ENCODE measurements around the gene SLC25A36.
A peak's percentile ranks its signal among the peaks of the same experiment; 100 is the strongest.

The SLC25A36 gene

DNA sequence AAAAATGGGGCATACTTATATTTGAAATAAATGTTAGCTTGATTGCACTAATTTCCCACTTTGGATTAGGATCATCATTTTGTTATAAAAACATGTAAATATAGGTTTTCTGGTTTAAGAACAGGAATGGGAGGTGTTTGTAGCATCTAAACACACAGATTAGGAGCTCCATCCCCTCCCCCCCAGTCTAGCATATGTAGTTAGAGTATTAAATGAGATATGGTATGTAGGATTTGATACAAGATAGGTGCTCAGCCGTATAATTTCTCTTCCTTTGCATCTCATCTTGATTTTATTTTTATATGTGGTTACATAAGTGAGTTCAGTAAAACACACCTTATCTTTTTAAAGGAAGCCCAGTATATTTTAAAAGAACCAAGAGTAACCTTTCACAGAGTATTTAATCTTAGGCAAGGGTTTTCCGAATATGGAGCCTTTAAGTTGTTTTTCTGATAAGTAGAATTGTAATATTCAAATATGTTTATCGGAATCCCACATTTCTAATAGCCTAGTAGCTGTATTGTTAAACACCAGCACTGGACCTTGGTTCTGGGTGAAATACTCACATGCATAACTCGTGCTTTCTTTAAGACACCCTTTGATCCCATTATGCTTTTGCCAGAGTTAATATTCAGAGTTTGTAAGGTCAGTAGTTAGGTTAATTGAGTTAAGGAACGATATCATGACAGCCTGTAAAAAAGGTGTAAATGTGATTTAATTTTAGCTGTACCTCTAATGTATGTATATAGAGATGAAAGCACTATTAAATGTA, 2.3 kb downstream of the SLC25A36 start:
- Histone ChIP-seq H2AFZ (ENCODE audit: low read length) (no peak overlapping the region), H3K14ac (ENCODE audit: low read length) (no peak overlapping the region), H3K23ac (ENCODE audit: low read depth, low read length, poor library complexity) (no peak overlapping the region), H3K9ac (ENCODE audit: low read depth, low read length, poor library complexity) (no peak overlapping the region), H4K8ac (ENCODE audit: low read depth, low read length) (no peak overlapping the region), H3K4ac (ENCODE audit: low read length) (no peak overlapping the region), H2AK5ac (ENCODE audit: low read depth, low read length) (no peak overlapping the region), H3K18ac (ENCODE audit: low read length) (no peak overlapping the region), H3K4me3 (ENCODE audit: low read length in 2 of 2) (peak overlapping the region in 1 of 2 donors; percentile 82), H2BK120ac (ENCODE audit: low read depth, low read length) (no peak overlapping the region), H3K4me2 (ENCODE audit: insufficient read depth, low read length, poor library complexity, severe bottlenecking) (no peak overlapping the region), H3K27ac (replicated peaks; ENCODE audit: low read length) (no peak overlapping the region), H2BK15ac (ENCODE audit: low read length) (no peak overlapping the region), H2BK5ac (ENCODE audit: low read length) (no peak overlapping the region), H3K36me3 (replicated peaks in 1 of 2; ENCODE audit: control insufficient read depth in 2 of 2, insufficient read depth in 2 of 2, low read length in 2 of 2) (peaks cover 0 to 24% of the 10 kb centered on the region in 2 donors), H2BK12ac (ENCODE audit: low read length) (no peak overlapping the region), H3K79me1 (ENCODE audit: low read depth, low read length) (peaks cover 3% of the 10 kb centered on the region), H4K91ac (ENCODE audit: low read depth, low read length, poor library complexity) (no peak overlapping the region), H3K4me1 (ENCODE audit: control insufficient read depth in 2 of 2, insufficient read depth in 1 of 2, low read depth in 1 of 2, low read length in 2 of 2) (peaks cover 2 to 5% of the 10 kb centered on the region in 2 donors), H3K9me3 (replicated peaks in 1 of 2; ENCODE audit: control insufficient read depth in 2 of 2, insufficient read depth in 1 of 2, low read depth in 1 of 2, low read length in 2 of 2) (no peaks in the 10 kb centered on the region), H3K27me3 (ENCODE audit: control insufficient read depth in 3 of 3, insufficient read depth in 3 of 3, low read depth in 1 of 3, low read length in 3 of 3) (no peaks in the 10 kb centered on the region)
- DNase-seq (ENCODE audit: low spot score), result no peak
- no CpG with 5 or more reads among the region's 5 CpGs for WGBS, 2 donors (ENCODE audit: extremely low coverage in 2 of 2, insufficient read length in 2 of 2, insufficient replicate concordance in 1 of 2)

GRCh38 chr3:140948460-140949249, 7.0 kb downstream of the SLC25A36 start:
- Histone ChIP-seq H3K4ac (ENCODE audit: low read length) (no peak overlapping the region), H3K9me3 (replicated peaks in 1 of 2; ENCODE audit: control insufficient read depth in 2 of 2, insufficient read depth in 1 of 2, low read depth in 1 of 2, low read length in 2 of 2) (no peaks in the 10 kb centered on the region), H2BK5ac (ENCODE audit: low read length) (no peak overlapping the region), H3K14ac (ENCODE audit: low read length) (no peak overlapping the region), H4K91ac (ENCODE audit: low read depth, low read length, poor library complexity) (no peak overlapping the region), H2BK12ac (ENCODE audit: low read length) (no peak overlapping the region), H2AFZ (ENCODE audit: low read length) (no peak overlapping the region), H3K27ac (replicated peaks; ENCODE audit: low read length) (no peak overlapping the region), H3K18ac (ENCODE audit: low read length) (no peak overlapping the region), H3K79me1 (ENCODE audit: low read depth, low read length) (peaks cover 5% of the 10 kb centered on the region), H3K4me2 (ENCODE audit: insufficient read depth, low read length, poor library complexity, severe bottlenecking) (no peak overlapping the region), H3K23ac (ENCODE audit: low read depth, low read length, poor library complexity) (no peak overlapping the region), H4K8ac (ENCODE audit: low read depth, low read length) (no peak overlapping the region), H3K36me3 (replicated peaks in 1 of 2; ENCODE audit: control insufficient read depth in 2 of 2, insufficient read depth in 2 of 2, low read length in 2 of 2) (peaks cover 0 to 30% of the 10 kb centered on the region in 2 donors), H3K4me1 (ENCODE audit: control insufficient read depth in 2 of 2, insufficient read depth in 1 of 2, low read depth in 1 of 2, low read length in 2 of 2) (peaks cover 8% of the 10 kb centered on the region in 2 donors), H2BK120ac (ENCODE audit: low read depth, low read length) (no peak overlapping the region), H3K4me3 (ENCODE audit: low read length in 2 of 2) (no peak overlapping the region), H3K9ac (ENCODE audit: low read depth, low read length, poor library complexity) (no peak overlapping the region), H2AK5ac (ENCODE audit: low read depth, low read length) (no peak overlapping the region), H2BK15ac (ENCODE audit: low read length) (no peak overlapping the region), H3K27me3 (ENCODE audit: control insufficient read depth in 3 of 3, insufficient read depth in 3 of 3, low read depth in 1 of 3, low read length in 3 of 3) (no peaks in the 10 kb centered on the region)
- no peak for DNase-seq (ENCODE audit: low spot score)
- no CpG with 5 or more reads among the region's 5 CpGs for WGBS, 2 donors (ENCODE audit: extremely low coverage in 2 of 2, insufficient read length in 2 of 2, insufficient replicate concordance in 1 of 2)

GRCh38 chr3:140950144-140950543, 8.5 kb downstream of the SLC25A36 start:
- Histone ChIP-seq H3K14ac (ENCODE audit: low read length) (no peak overlapping the region), H3K9ac (ENCODE audit: low read depth, low read length, poor library complexity) (no peak overlapping the region), H3K27ac (replicated peaks; ENCODE audit: low read length) (no peak overlapping the region), H2AK5ac (ENCODE audit: low read depth, low read length) (no peak overlapping the region), H4K8ac (ENCODE audit: low read depth, low read length) (no peak overlapping the region), H3K4ac (ENCODE audit: low read length) (no peak overlapping the region), H3K27me3 (ENCODE audit: control insufficient read depth in 3 of 3, insufficient read depth in 3 of 3, low read depth in 1 of 3, low read length in 3 of 3) (no peaks in the 10 kb centered on the region), H2BK5ac (ENCODE audit: low read length) (no peak overlapping the region), H2AFZ (ENCODE audit: low read length) (no peak overlapping the region), H4K91ac (ENCODE audit: low read depth, low read length, poor library complexity) (no peak overlapping the region), H2BK120ac (ENCODE audit: low read depth, low read length) (no peak overlapping the region), H3K4me1 (ENCODE audit: control insufficient read depth in 2 of 2, insufficient read depth in 1 of 2, low read depth in 1 of 2, low read length in 2 of 2) (peaks cover 5 to 11% of the 10 kb centered on the region in 2 donors), H3K4me3 (ENCODE audit: low read length in 2 of 2) (no peak overlapping the region), H2BK12ac (ENCODE audit: low read length) (no peak overlapping the region), H3K23ac (ENCODE audit: low read depth, low read length, poor library complexity) (no peak overlapping the region), H2BK15ac (ENCODE audit: low read length) (no peak overlapping the region), H3K79me1 (ENCODE audit: low read depth, low read length) (peaks cover 5% of the 10 kb centered on the region), H3K36me3 (replicated peaks in 1 of 2; ENCODE audit: control insufficient read depth in 2 of 2, insufficient read depth in 2 of 2, low read length in 2 of 2) (peaks cover 0 to 30% of the 10 kb centered on the region in 2 donors), H3K18ac (ENCODE audit: low read length) (no peak overlapping the region), H3K9me3 (replicated peaks in 1 of 2; ENCODE audit: control insufficient read depth in 2 of 2, insufficient read depth in 1 of 2, low read depth in 1 of 2, low read length in 2 of 2) (no peaks in the 10 kb centered on the region), H3K4me2 (ENCODE audit: insufficient read depth, low read length, poor library complexity, severe bottlenecking) (no peak overlapping the region)
- WGBS, 2 donors (ENCODE audit: extremely low coverage in 2 of 2, insufficient read length in 2 of 2, insufficient replicate concordance in 1 of 2), result no CpG with 5 or more reads among the region's 1 CpG
- no peak for DNase-seq (ENCODE audit: low spot score)

DNA sequence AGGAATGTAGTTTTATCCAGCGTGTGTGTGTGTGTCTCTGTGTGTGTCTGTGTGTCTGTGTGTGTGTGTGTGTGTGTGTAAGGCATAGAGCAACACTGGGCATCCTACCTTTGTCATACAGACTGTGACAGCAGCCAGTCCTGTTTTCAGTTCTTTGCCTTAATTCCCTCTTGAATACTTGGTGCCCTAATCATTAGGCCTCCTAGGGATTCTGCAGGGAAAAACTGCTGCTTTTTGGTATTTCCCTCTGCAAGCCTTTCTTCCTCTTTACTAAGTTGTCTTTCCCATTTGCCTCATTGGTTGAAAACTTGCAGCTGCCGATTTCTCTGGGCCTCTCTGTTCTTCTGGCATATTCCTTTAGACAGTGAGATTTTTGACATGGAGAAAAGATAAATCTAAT, 9.2 kb downstream of the SLC25A36 start:
- no CpG with 5 or more reads among the region's 2 CpGs for WGBS, 2 donors (ENCODE audit: extremely low coverage in 2 of 2, insufficient read length in 2 of 2, insufficient replicate concordance in 1 of 2)
- H3K4me2 ChIP-seq (ENCODE audit: insufficient read depth, low read length, poor library complexity, severe bottlenecking), result no peak overlapping the region
- H3K14ac ChIP-seq (ENCODE audit: low read length), result no peak overlapping the region
- no peaks in the 10 kb centered on the region for H3K27me3 ChIP-seq (ENCODE audit: control insufficient read depth in 3 of 3, insufficient read depth in 3 of 3, low read depth in 1 of 3, low read length in 3 of 3)
- peaks cover 5 to 11% of the 10 kb centered on the region in 2 donors for H3K4me1 ChIP-seq (ENCODE audit: control insufficient read depth in 2 of 2, insufficient read depth in 1 of 2, low read depth in 1 of 2, low read length in 2 of 2)
- no peak overlapping the region for H3K18ac ChIP-seq (ENCODE audit: low read length)
- H4K91ac ChIP-seq (ENCODE audit: low read depth, low read length, poor library complexity), result no peak overlapping the region
- no peak for DNase-seq (ENCODE audit: low spot score)
- peak overlapping the region; percentile 41 for H3K27ac ChIP-seq (replicated peaks; ENCODE audit: low read length)
- H3K4ac ChIP-seq (ENCODE audit: low read length), result no peak overlapping the region
- no peak overlapping the region for H2BK5ac ChIP-seq (ENCODE audit: low read length)
- H2AK5ac ChIP-seq (ENCODE audit: low read depth, low read length), result no peak overlapping the region
- peaks cover 0 to 35% of the 10 kb centered on the region in 2 donors for H3K36me3 ChIP-seq (replicated peaks in 1 of 2; ENCODE audit: control insufficient read depth in 2 of 2, insufficient read depth in 2 of 2, low read length in 2 of 2)
- H3K9ac ChIP-seq (ENCODE audit: low read depth, low read length, poor library complexity), result no peak overlapping the region
- H3K23ac ChIP-seq (ENCODE audit: low read depth, low read length, poor library complexity), result no peak overlapping the region
- H3K4me3 ChIP-seq (ENCODE audit: low read length in 2 of 2), result no peak overlapping the region
- peaks cover 5% of the 10 kb centered on the region for H3K79me1 ChIP-seq (ENCODE audit: low read depth, low read length)
- no peak overlapping the region for H2BK15ac ChIP-seq (ENCODE audit: low read length)
- no peak overlapping the region for H2BK12ac ChIP-seq (ENCODE audit: low read length)
- H2BK120ac ChIP-seq (ENCODE audit: low read depth, low read length), result no peak overlapping the region
- no peaks in the 10 kb centered on the region for H3K9me3 ChIP-seq (replicated peaks in 1 of 2; ENCODE audit: control insufficient read depth in 2 of 2, insufficient read depth in 1 of 2, low read depth in 1 of 2, low read length in 2 of 2)
- H4K8ac ChIP-seq (ENCODE audit: low read depth, low read length), result no peak overlapping the region
- H2AFZ ChIP-seq (ENCODE audit: low read length), result no peak overlapping the region

All from neuronal stem cell (in vitro differentiated cells).